Endothelial cell of umbilical vein (primary cell): ENCODE data around the gene CELF1.

Experiments used
- FOS ChIP-seq: IDR thresholded peaks from 2 replicates; pipeline ENCODE4 v1.6.1; 2011; ENCODE audit warnings: mild to moderate bottlenecking, low read length, moderate library complexity, borderline replicate concordance; ENCODE audit not compliant: insufficient read depth
- POLR2A ChIP-seq: IDR thresholded peaks from 2 replicates; pipeline ENCODE4 v1.6.1; 2012; ENCODE audit warnings: low read depth, mild to moderate bottlenecking, control low read depth, low read length
- POLR2AphosphoS5 ChIP-seq: IDR thresholded peaks from 2 replicates; pipeline ENCODE4 v1.6.1; 2012; ENCODE audit warnings: low read depth, mild to moderate bottlenecking, control low read depth, low read length, moderate library complexity; ENCODE audit not compliant: insufficient read depth
- TF ChIP-seq, protein P1 (sequence below), 2 donors: IDR thresholded peaks; 1 replicate in 1 of 2; 2 replicates in 1 of 2; pipeline ENCODE4 v1.5.1; 2011; ENCODE audit warnings: low read length in 2 of 2, mild to moderate bottlenecking in 2 of 2, moderate library complexity in 2 of 2, control low read depth in 1 of 2, inconsistent platforms in 1 of 2, low read depth in 1 of 2; ENCODE audit not compliant: insufficient read depth in 1 of 2; ENCODE audit errors: extremely low read depth in 1 of 2
- TF ChIP-seq, protein P2 (sequence below): IDR thresholded peaks from 2 replicates; pipeline ENCODE4 v1.6.1; 2011; ENCODE audit not compliant: insufficient read depth, insufficient read length

DNA sequence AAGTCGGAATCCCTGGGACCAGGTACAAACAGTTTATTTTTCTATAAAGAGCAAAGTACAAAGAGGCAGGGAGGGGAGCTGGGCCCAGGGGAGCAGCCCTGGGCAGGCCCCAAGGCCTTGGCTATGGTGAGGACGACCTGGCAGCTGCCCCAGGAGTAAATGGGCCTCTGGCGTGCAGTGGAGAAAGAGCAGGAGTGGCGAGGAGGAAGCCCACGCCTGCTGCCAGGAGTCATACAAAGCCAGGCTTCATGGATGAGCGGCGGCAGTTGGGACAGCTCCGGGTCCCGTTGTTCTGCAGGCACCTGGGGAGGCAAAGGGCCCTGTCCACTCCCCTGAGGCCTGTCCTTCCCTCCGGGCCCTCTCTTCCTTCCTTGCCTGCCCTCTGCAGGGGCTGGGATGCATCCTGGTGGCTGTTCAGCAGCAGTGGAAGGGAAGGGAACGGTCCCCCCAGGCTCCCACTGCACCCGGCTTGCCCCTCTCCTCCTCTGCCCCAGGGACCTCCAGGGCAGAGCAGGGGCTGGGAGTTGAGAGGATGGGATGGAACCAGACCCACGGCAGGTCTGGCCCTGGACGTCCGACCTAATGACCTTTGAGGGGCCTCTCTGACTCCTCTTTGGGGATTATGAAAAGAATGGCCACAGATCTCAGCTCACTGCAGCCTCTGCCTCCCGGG lies 115.0 kb downstream of the CELF1 start:
- TF ChIP-seq, protein P1, sequence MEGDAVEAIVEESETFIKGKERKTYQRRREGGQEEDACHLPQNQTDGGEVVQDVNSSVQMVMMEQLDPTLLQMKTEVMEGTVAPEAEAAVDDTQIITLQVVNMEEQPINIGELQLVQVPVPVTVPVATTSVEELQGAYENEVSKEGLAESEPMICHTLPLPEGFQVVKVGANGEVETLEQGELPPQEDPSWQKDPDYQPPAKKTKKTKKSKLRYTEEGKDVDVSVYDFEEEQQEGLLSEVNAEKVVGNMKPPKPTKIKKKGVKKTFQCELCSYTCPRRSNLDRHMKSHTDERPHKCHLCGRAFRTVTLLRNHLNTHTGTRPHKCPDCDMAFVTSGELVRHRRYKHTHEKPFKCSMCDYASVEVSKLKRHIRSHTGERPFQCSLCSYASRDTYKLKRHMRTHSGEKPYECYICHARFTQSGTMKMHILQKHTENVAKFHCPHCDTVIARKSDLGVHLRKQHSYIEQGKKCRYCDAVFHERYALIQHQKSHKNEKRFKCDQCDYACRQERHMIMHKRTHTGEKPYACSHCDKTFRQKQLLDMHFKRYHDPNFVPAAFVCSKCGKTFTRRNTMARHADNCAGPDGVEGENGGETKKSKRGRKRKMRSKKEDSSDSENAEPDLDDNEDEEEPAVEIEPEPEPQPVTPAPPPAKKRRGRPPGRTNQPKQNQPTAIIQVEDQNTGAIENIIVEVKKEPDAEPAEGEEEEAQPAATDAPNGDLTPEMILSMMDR (IDR thresholded peaks at IDR 0.05; ENCODE audit: extremely low read depth in 1 of 2, insufficient read depth in 1 of 2, low read depth in 1 of 2, low read length in 2 of 2) = no peak
- no peak for TF ChIP-seq FOS
- no peak for TF ChIP-seq POLR2AphosphoS5
- TF ChIP-seq, protein P2, sequence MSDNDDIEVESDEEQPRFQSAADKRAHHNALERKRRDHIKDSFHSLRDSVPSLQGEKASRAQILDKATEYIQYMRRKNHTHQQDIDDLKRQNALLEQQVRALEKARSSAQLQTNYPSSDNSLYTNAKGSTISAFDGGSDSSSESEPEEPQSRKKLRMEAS = no peak
- TF ChIP-seq POLR2A = no peak
